GM19099 (cell line): ENCODE measurements around the gene TRIP6.

Experiments used
- POLR2A ChIP-seq: IDR thresholded peaks from 3 replicates; pipeline ENCODE4 v1.6.1; 2011; ENCODE audit warnings: low read depth; ENCODE audit not compliant: insufficient read length; ENCODE audit errors: extremely low read depth

Gene TRIP6

GRCh38 chr7:100897772-100898454 lies 30.7 kb downstream of the TRIP6 start:
- TF ChIP-seq POLR2A: no peak

GRCh38 chr7:100899432-100899831 lies 32.2 kb downstream of the TRIP6 start:
- no peak for TF ChIP-seq POLR2A

GRCh38 chr7:100900978-100901377 lies 33.8 kb downstream of the TRIP6 start:
- TF ChIP-seq POLR2A: no peak

GRCh38 chr7:100901921-100902332 lies 34.7 kb downstream of the TRIP6 start:
- no peak for TF ChIP-seq POLR2A

- TF ChIP-seq POLR2A: no peak
These were observed 35.5 kb downstream of the TRIP6 start for GRCh38 chr7:100902638-100903037.

GRCh38 chr7:100908512-100908911 lies 41.3 kb downstream of the TRIP6 start:
- no peak for TF ChIP-seq POLR2A

GRCh38 chr7:100911484-100911883 lies 44.3 kb downstream of the TRIP6 start:
- no peak for TF ChIP-seq POLR2A

GRCh38 chr7:100914208-100914878 lies 47.2 kb downstream of the TRIP6 start:
- no peak for TF ChIP-seq POLR2A

GRCh38 chr7:100914879-100915447 lies 47.8 kb downstream of the TRIP6 start:
- TF ChIP-seq POLR2A: no peak

- no peak for TF ChIP-seq POLR2A
These were observed 53.9 kb downstream of the TRIP6 start for GRCh38 chr7:100921039-100921438.
